Vagina (tissue), 2 donors: ENCODE measurements around the gene CCDC188.

Source experiments
- POLR2A ChIP-seq, 2 donors: fragments of 450-650 bp; IDR thresholded peaks; one replicate each; pipeline ENCODE4 v1.6.1; 2017; ENCODE audit warnings: antibody characterized with exemption in 2 of 2, mild to moderate bottlenecking in 2 of 2, moderate library complexity in 2 of 2
- TF ChIP-seq, protein P1 (sequence below), 3 experiments: fragments of 450-650 bp in 2 of 3; fragments of 200-600 bp in 1 of 3; sonication (generic) in 1 of 3; IDR thresholded peaks; one replicate each; pipeline ENCODE4 v1.5.1; 2017 to 2019; ENCODE audit warnings: antibody characterized with exemption in 3 of 3, mild to moderate bottlenecking in 2 of 3, moderate library complexity in 2 of 3

DNA sequence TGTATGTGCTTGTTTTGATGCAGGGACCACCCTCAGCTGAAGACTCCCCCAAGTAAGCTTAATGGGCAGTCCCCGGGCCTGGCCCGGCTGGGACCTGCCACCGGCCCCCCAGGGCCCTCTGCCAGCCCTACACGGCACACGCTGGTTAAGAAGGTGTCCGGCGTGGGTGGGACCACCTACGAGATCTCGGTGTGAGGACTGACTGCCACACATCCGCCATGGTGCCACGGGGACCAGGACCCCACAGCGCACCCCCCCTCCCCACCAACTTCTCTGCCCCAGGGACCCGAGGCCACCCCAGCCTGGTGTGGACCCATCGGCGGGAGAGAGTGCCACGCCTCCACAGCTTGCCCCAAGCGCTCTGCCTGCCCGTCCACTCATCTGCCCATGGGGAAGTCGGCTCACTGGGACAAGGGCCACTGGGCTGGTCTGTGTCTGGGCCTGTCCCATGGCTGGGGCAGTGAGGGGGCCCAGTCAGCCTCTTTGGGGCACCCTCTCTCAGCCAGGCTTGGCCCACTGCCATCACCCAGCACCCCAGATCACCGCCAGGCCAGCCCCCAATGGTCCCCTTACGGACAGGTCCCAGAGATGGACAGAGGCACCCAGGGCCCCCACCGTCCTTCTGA, 5.5 kb downstream of the CCDC188 start:
- TF ChIP-seq, protein P1, sequence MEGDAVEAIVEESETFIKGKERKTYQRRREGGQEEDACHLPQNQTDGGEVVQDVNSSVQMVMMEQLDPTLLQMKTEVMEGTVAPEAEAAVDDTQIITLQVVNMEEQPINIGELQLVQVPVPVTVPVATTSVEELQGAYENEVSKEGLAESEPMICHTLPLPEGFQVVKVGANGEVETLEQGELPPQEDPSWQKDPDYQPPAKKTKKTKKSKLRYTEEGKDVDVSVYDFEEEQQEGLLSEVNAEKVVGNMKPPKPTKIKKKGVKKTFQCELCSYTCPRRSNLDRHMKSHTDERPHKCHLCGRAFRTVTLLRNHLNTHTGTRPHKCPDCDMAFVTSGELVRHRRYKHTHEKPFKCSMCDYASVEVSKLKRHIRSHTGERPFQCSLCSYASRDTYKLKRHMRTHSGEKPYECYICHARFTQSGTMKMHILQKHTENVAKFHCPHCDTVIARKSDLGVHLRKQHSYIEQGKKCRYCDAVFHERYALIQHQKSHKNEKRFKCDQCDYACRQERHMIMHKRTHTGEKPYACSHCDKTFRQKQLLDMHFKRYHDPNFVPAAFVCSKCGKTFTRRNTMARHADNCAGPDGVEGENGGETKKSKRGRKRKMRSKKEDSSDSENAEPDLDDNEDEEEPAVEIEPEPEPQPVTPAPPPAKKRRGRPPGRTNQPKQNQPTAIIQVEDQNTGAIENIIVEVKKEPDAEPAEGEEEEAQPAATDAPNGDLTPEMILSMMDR (IDR thresholded peaks at IDR 0.05) = no peak
- TF ChIP-seq POLR2A (IDR thresholded peaks at IDR 0.05) = no peak
